Ishikawa (cell line): Measurements from ENCODE around the gene INHBC.

Source experiments
- CEBPB ChIP-seq: IDR thresholded peaks from 2 replicates; pipeline ENCODE4 v1.6.1; 2012
- CREB1 ChIP-seq: IDR thresholded peaks from 2 replicates; pipeline ENCODE4 v1.6.1; 2012; ENCODE audit warnings: low read depth
- EGR1 ChIP-seq: IDR thresholded peaks from 2 replicates; pipeline ENCODE4 v1.6.1; 2012
- EP300 ChIP-seq: IDR thresholded peaks from 2 replicates; pipeline ENCODE4 v1.6.1; 2012; ENCODE audit warnings: borderline replicate concordance
- FOXM1 ChIP-seq: IDR thresholded peaks from 2 replicates; pipeline ENCODE4 v1.6.1; 2012; ENCODE audit warnings: low read depth, borderline replicate concordance
- MAX ChIP-seq: IDR thresholded peaks from 2 replicates; pipeline ENCODE4 v1.6.1; 2012
- NFIC ChIP-seq: IDR thresholded peaks from 2 replicates; pipeline ENCODE4 v1.6.1; 2012
- RAD21 ChIP-seq: IDR thresholded peaks from 2 replicates; pipeline ENCODE4 v1.6.1; 2012; ENCODE audit warnings: low read depth
- REST ChIP-seq: IDR thresholded peaks from 2 replicates; pipeline ENCODE4 v1.6.1; 2012; ENCODE audit warnings: low read depth, mild to moderate bottlenecking
- TAF1 ChIP-seq: IDR thresholded peaks from 2 replicates; pipeline ENCODE4 v1.6.1; 2012; ENCODE audit warnings: low read depth, mild to moderate bottlenecking
- TCF12 ChIP-seq: IDR thresholded peaks from 2 replicates; pipeline ENCODE4 v1.6.1; 2012; ENCODE audit warnings: low read depth
- TEAD4 ChIP-seq: IDR thresholded peaks from 2 replicates; pipeline ENCODE4 v1.6.1; 2012
- USF1 ChIP-seq: IDR thresholded peaks from 2 replicates; pipeline ENCODE4 v1.6.1; 2012
- YY1 ChIP-seq: IDR thresholded peaks from 2 replicates; pipeline ENCODE4 v1.6.1; 2012; ENCODE audit warnings: low read depth
- ZBTB7A ChIP-seq: IDR thresholded peaks from 2 replicates; pipeline ENCODE4 v1.6.1; 2012; ENCODE audit warnings: low read depth

Gene INHBC

GRCh38 chr12:57404966-57405640 is 29.5 kb upstream of the INHBC start:
- no peak for TF ChIP-seq FOXM1
- no peak for TF ChIP-seq NFIC
- TF ChIP-seq CREB1, result no peak
- TF ChIP-seq TCF12, result no peak
- TF ChIP-seq RAD21, result no peak
- no peak for TF ChIP-seq CEBPB
- no peak for TF ChIP-seq ZBTB7A
- no peak for TF ChIP-seq MAX
- TF ChIP-seq TAF1, result no peak
- no peak for TF ChIP-seq TEAD4
- TF ChIP-seq EP300, result no peak

- no peak for TF ChIP-seq ZBTB7A
- no peak for TF ChIP-seq TCF12
- no peak for TF ChIP-seq CEBPB
- no peak for TF ChIP-seq YY1
- no peak for TF ChIP-seq RAD21
- TF ChIP-seq EP300, result no peak
- no peak for TF ChIP-seq FOXM1
- no peak for TF ChIP-seq MAX
- TF ChIP-seq NFIC, result no peak
- no peak for TF ChIP-seq REST
- no peak for TF ChIP-seq CREB1
- no peak for TF ChIP-seq TAF1
- no peak for TF ChIP-seq USF1
- TF ChIP-seq TEAD4, result no peak
- no peak for TF ChIP-seq EGR1
These were observed 24.1 kb upstream of the INHBC start for GRCh38 chr12:57410534-57410933.

- no peak for TF ChIP-seq MAX
- TF ChIP-seq RAD21, result no peak
- no peak for TF ChIP-seq REST
- TF ChIP-seq TAF1, result no peak
- no peak for TF ChIP-seq NFIC
- TF ChIP-seq CEBPB, result no peak
- TF ChIP-seq YY1, result no peak
- TF ChIP-seq CREB1, result no peak
- no peak for TF ChIP-seq EP300
- no peak for TF ChIP-seq TCF12
- no peak for TF ChIP-seq TEAD4
- no peak for TF ChIP-seq EGR1
- no peak for TF ChIP-seq FOXM1
- TF ChIP-seq ZBTB7A, result no peak
- no peak for TF ChIP-seq USF1
These were observed 19.5 kb upstream of the INHBC start for GRCh38 chr12:57415088-57415487.

- TF ChIP-seq USF1 (no peak), FOXM1 (no peak), REST (no peak), CREB1 (no peak), RAD21 (no peak), TAF1 (no peak)
These were observed 18.3 kb upstream of the INHBC start for GRCh38 chr12:57416039-57416996.
